ENCODE data around the gene PPP2R3A. TPM values are rescaled to one million over a fixed set of nuclear protein-coding genes. Genes with fewer than 3 reads are reported as not detected.
A peak's percentile ranks its signal among the peaks of the same experiment; 100 is the strongest.

The PPP2R3A gene
- total RNA-seq, 2 donors from 2014 or later: 11.2 to 22.4 TPM

- no peak overlapping the region for H3K4me3 ChIP-seq
- no peaks in the 10 kb centered on the region for H3K4me1 ChIP-seq
- H3K9me3 ChIP-seq: no peaks in the 10 kb centered on the region
- no peak for DNase-seq
- H3K36me3 ChIP-seq (replicated peaks in 1 of 2; ENCODE audit: insufficient read depth in 1 of 2, low read depth in 2 of 2): no peaks in the 10 kb centered on the region
- intact Hi-C loops (cut with DNase I): no loop called here
- 77 to 86% methylated on average over 2 of the region's 2 CpGs for WGBS, 2 donors
- TF ChIP-seq POLR2A (IDR thresholded peaks at IDR 0.05): no peak
- no peak for TF ChIP-seq CTCF (IDR thresholded peaks at IDR 0.05)
- H3K27ac ChIP-seq: no peak overlapping the region
- no peaks in the 10 kb centered on the region for H3K27me3 ChIP-seq
- ATAC-seq: no peak
Observed at GRCh38 chr3:135950941-135951340, 14.6 kb upstream of the PPP2R3A start.

GRCh38 chr3:135964160-135964955, 1.2 kb upstream of the PPP2R3A start:
- Histone ChIP-seq H3K36me3 (replicated peaks in 1 of 2; ENCODE audit: insufficient read depth in 1 of 2, low read depth in 2 of 2) (no peaks in the 10 kb centered on the region), H3K4me1 (peaks cover 29% of the 10 kb centered on the region), H3K27me3 (no peaks in the 10 kb centered on the region), H3K9me3 (no peaks in the 10 kb centered on the region), H3K4me3 (no peak overlapping the region), H3K27ac (peak overlapping the region in 1 of 4 donors; percentile 8)
- TF ChIP-seq CTCF (IDR thresholded peaks at IDR 0.05) (no peak), POLR2A (IDR thresholded peaks at IDR 0.05) (no peak)
- 57 to 70% methylated on average over 1 of the region's 1 CpG for WGBS, 2 donors
- peak in 1 of 4 donors; percentile 13 for DNase-seq
- no peak for ATAC-seq
- intact Hi-C loops (cut with DNase I): no loop called here

- peak; percentile 57 for ATAC-seq
- no peaks in the 10 kb centered on the region for H3K9me3 ChIP-seq
- no peaks in the 10 kb centered on the region for H3K27me3 ChIP-seq
- peaks cover 29% of the 10 kb centered on the region for H3K4me1 ChIP-seq
- 0 to 4% methylated on average over 9 to 16 of the region's 16 CpGs for WGBS, 2 donors
- H3K36me3 ChIP-seq (replicated peaks in 1 of 2; ENCODE audit: insufficient read depth in 1 of 2, low read depth in 2 of 2): no peaks in the 10 kb centered on the region
- DNase-seq: no peak
- TF ChIP-seq CTCF (IDR thresholded peaks at IDR 0.05): peak in 1 of 7 experiments; percentile 11
- TF ChIP-seq POLR2A (IDR thresholded peaks at IDR 0.05): no peak
- intact Hi-C loops (cut with DNase I): no loop called here
- H3K4me3 ChIP-seq: no peak overlapping the region
- H3K27ac ChIP-seq: peak overlapping the region; percentile 56 to 93 (median 89)
Observed at GRCh38 chr3:135965129-135965505, 411 bp upstream of the PPP2R3A start.

GRCh38 chr3:135966271-135966961, 888 bp downstream of the PPP2R3A start:
- peak; percentile 5 for ATAC-seq
- Histone ChIP-seq H3K27me3 (no peaks in the 10 kb centered on the region), H3K4me1 (peaks cover 29% of the 10 kb centered on the region), H3K9me3 (no peaks in the 10 kb centered on the region), H3K36me3 (replicated peaks in 1 of 2; ENCODE audit: insufficient read depth in 1 of 2, low read depth in 2 of 2) (no peaks in the 10 kb centered on the region), H3K27ac (peak overlapping the region; percentile 56 to 93 (median 89)), H3K4me3 (peak overlapping the region; percentile 65 to 83)
- TF ChIP-seq CTCF (IDR thresholded peaks at IDR 0.05) (no peak), POLR2A (IDR thresholded peaks at IDR 0.05) (no peak)
- 2% methylated on average over 17 to 38 of the region's 38 CpGs for WGBS, 2 donors
- intact Hi-C loops (cut with DNase I): no loop called here
- DNase-seq: no peak

Data from body of pancreas (tissue), 4 donors.